PFSK-1 (cell line): ENCODE data around the gene DTD1.

Source experiments
- POLR2AphosphoS5 ChIP-seq: IDR thresholded peaks from 2 replicates; pipeline ENCODE4 v1.6.1; 2012; ENCODE audit warnings: low read depth, mild to moderate bottlenecking, control low read depth, low read length, moderate library complexity
- TAF1 ChIP-seq: IDR thresholded peaks from 2 replicates; pipeline ENCODE4 v1.6.1; 2012; ENCODE audit warnings: low read length, control low read depth, borderline replicate concordance; ENCODE audit not compliant: insufficient read depth
- TF ChIP-seq, protein P1 (sequence below), 2 experiments: IDR thresholded peaks; 2 replicates each; pipeline versions ENCODE4 v1.6.1 to v1.8.0; 2011 to 2012; ENCODE audit warnings: low read depth in 2 of 2, low read length in 2 of 2, control low read depth in 1 of 2, inconsistent platforms in 1 of 2, mild to moderate bottlenecking in 1 of 2, moderate library complexity in 1 of 2; ENCODE audit not compliant: insufficient read depth in 1 of 2

DNA sequence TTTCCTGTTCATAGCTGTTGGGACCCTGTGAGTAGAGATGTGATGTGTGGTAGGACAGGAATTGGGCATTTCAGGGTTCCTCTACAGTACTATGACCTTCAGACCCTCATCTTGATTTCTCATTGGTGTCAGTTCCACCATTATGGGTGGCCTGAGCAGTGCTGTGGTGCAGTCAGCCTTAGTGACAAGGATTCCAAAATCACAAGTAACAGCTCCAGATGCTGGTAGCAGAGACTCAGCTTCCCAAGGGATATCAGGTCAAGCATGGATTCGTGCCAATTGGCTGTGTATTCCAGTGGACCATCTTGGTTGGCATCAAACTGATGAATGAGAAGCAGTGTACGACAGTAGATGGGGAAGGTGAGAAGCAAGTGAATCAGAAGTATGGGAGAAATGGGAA lies 16.8 kb upstream of the DTD1 start:
- TF ChIP-seq TAF1 = no peak
- TF ChIP-seq, protein P1, sequence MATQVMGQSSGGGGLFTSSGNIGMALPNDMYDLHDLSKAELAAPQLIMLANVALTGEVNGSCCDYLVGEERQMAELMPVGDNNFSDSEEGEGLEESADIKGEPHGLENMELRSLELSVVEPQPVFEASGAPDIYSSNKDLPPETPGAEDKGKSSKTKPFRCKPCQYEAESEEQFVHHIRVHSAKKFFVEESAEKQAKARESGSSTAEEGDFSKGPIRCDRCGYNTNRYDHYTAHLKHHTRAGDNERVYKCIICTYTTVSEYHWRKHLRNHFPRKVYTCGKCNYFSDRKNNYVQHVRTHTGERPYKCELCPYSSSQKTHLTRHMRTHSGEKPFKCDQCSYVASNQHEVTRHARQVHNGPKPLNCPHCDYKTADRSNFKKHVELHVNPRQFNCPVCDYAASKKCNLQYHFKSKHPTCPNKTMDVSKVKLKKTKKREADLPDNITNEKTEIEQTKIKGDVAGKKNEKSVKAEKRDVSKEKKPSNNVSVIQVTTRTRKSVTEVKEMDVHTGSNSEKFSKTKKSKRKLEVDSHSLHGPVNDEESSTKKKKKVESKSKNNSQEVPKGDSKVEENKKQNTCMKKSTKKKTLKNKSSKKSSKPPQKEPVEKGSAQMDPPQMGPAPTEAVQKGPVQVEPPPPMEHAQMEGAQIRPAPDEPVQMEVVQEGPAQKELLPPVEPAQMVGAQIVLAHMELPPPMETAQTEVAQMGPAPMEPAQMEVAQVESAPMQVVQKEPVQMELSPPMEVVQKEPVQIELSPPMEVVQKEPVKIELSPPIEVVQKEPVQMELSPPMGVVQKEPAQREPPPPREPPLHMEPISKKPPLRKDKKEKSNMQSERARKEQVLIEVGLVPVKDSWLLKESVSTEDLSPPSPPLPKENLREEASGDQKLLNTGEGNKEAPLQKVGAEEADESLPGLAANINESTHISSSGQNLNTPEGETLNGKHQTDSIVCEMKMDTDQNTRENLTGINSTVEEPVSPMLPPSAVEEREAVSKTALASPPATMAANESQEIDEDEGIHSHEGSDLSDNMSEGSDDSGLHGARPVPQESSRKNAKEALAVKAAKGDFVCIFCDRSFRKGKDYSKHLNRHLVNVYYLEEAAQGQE (IDR thresholded peaks at IDR 0.05; ENCODE audit: insufficient read depth in 1 of 2, low read depth in 2 of 2, low read length in 2 of 2) = no peak
- no peak for TF ChIP-seq POLR2AphosphoS5
